ENCODE results near the gene FLT3.

- no peak for TF ChIP-seq TCF12 (IDR thresholded peaks at IDR 0.05; ENCODE audit: low read depth)
- TF ChIP-seq EP300 (IDR thresholded peaks at IDR 0.05; ENCODE audit: borderline replicate concordance), result no peak
- no peak for TF ChIP-seq TAF1 (IDR thresholded peaks at IDR 0.05; ENCODE audit: low read depth)
- TF ChIP-seq YY1 (IDR thresholded peaks at IDR 0.05; ENCODE audit: low read depth), result no peak
- no peak for TF ChIP-seq REST (IDR thresholded peaks at IDR 0.05; ENCODE audit: low read depth)
- no peak for TF ChIP-seq USF1 (IDR thresholded peaks at IDR 0.05)
- TF ChIP-seq NFIC (IDR thresholded peaks at IDR 0.05), result no peak
- TF ChIP-seq TEAD4 (IDR thresholded peaks at IDR 0.05), result no peak
- TF ChIP-seq ZBTB7A (IDR thresholded peaks at IDR 0.05; ENCODE audit: low read depth), result no peak
- no peak for TF ChIP-seq CEBPB (IDR thresholded peaks at IDR 0.05)
- no peak for TF ChIP-seq FOXM1 (IDR thresholded peaks at IDR 0.05; ENCODE audit: borderline replicate concordance, low read depth)
- TF ChIP-seq EGR1 (IDR thresholded peaks at IDR 0.05), result no peak
These were observed 145.9 kb downstream of the FLT3 start for GRCh38 chr13:27954406-27954851.

Data from Ishikawa (cell line).